GM10266 (cell line): ENCODE measurements around the gene COMMD7.

Experiments used
- DNase-seq: peaks from one replicate; pipeline ENCODE4 v3.0.0; 2012; ENCODE audit errors: extremely low spot score
- TF ChIP-seq, protein P1 (sequence below): IDR thresholded peaks from 2 replicates; pipeline ENCODE4 v1.5.1; 2012; ENCODE audit warnings: mild to moderate bottlenecking, low read depth; ENCODE audit not compliant: control insufficient read depth, insufficient read depth; ENCODE audit errors: missing control alignments

COMMD7 gene

DNA sequence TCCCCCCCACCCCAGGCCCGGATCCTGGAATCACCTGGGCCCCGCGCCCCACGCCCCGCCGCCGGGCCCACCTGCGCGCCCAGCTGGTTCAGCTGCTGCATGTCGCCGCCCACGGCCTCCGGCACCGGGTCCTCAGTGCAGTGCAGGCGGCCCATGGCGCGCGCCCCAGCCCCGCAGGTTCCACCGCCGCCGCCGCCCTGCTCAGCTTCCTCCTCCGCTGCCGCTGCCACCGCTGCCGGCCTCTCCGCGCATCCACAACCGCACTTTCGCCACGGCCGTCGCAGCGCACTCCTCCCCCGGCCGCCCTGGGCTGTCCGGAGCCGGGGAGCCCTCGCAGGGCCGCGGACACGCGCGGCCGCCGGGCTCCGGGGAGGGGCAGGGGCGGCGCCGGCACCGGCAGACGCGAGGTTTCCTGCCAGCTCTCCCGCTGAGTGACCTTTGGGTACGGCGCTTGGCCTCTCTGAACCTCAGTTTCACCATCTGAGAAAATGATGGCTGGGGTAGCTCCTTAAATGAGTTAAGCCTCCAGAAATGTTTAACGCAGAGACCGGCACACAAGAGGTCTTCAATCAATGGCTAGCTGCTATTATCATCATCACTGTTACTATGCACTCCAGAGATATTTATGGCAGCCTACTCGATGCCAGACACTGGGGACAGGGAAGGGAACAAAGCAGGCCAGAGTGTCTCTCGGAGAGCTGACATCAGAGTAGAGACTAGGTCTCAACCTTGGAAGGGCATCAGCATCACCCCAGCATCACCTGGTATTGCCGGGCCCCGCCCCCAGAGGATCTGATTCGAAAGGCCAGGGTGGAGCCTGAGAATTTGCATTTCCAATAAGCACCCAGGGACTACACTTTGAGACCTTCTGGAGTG, at the start of gene COMMD7:
Gene COMMD7 (minus strand): TSS at position 231 of the 876 bp plus-strand sequence. CDS start 76 bp downstream, at position 155.
- peak; percentile 70 for DNase-seq
- TF ChIP-seq, protein P1, sequence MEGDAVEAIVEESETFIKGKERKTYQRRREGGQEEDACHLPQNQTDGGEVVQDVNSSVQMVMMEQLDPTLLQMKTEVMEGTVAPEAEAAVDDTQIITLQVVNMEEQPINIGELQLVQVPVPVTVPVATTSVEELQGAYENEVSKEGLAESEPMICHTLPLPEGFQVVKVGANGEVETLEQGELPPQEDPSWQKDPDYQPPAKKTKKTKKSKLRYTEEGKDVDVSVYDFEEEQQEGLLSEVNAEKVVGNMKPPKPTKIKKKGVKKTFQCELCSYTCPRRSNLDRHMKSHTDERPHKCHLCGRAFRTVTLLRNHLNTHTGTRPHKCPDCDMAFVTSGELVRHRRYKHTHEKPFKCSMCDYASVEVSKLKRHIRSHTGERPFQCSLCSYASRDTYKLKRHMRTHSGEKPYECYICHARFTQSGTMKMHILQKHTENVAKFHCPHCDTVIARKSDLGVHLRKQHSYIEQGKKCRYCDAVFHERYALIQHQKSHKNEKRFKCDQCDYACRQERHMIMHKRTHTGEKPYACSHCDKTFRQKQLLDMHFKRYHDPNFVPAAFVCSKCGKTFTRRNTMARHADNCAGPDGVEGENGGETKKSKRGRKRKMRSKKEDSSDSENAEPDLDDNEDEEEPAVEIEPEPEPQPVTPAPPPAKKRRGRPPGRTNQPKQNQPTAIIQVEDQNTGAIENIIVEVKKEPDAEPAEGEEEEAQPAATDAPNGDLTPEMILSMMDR: no peak

- TF ChIP-seq, protein P1: no peak
- DNase-seq: no peak
Observed at GRCh38 chr20:32792731-32793458, 49.6 kb upstream of the COMMD7 start.

DNA sequence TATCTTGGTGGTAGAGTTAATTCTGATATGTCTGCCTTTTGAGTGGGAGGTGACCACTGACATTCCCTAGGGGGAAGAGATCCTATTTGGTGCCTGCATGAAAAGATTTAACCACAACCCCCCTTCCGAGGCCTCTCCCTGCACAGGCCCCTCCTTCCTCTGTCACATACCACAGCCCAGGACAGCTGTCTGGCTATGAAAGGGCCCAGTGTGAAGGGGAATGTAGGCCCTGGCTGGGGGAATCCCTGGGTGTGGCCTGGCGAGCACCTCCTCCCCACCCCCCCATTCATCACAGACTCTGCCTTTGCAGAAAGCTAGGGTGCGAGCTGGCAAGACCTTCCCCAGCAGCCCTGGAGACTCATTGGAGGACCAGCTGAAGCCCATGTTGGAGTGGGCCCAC, 49.0 kb upstream of the COMMD7 start:
- peak; percentile 77 for DNase-seq
- TF ChIP-seq, protein P1: no peak

DNA sequence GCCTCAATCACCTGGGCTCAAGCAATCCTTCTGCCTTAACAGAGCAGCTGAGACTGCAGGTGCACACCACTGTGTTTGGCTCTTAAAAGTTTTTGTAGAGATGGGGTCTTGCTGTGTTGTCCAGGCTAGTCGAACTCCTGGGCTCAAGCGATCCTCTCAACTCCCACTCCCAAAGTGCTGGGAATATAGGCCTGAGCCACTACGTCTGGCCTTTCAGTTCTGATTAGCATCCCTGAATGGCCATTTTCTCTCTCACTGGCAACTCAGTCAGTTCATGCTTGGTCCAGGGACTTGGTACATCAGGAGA, 47.4 kb upstream of the COMMD7 start:
- no peak for DNase-seq
- TF ChIP-seq, protein P1: no peak

DNA sequence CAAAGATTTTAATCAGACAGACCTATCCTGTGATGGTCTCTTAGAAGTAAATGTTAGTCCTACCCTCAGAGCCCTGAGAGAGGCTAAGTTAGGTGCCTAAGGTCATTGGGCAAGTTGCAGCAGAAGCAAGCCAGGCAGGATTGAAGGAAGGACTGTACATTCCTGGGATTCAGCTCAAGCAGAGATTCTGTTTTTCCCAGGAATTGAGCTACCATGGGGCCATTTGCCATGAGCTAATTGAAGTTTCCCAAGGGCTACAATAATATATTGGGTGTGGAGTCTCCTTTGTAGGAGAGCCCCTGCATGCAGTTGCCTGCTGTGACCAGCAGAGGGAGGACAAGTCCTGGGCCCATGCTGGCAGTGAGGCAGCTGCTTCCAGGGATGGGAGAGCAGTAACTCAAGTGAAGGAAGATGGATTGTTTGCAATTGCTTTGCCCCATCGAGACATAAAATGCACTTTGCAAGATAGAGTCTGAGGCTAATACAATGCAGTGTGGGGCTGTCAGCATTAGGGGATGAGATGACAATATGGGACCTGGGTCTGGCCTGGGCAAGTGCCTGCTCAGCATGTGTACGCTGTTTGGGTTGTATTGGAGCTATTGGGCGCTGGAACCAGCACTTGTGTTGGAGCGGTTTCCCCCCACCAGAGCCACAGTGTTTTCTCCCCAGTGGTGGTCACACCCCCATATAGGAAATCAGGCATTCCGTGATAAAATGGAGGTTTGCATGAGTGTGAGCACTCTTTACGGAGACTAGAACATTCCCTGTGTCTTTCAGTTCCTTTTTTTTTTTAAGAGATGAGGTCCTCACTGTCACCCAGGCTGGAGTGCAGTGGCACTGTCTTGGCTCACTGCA, 46.9 kb upstream of the COMMD7 start:
- DNase-seq: peak; percentile 82
- TF ChIP-seq, protein P1: peak; percentile 99

DNA sequence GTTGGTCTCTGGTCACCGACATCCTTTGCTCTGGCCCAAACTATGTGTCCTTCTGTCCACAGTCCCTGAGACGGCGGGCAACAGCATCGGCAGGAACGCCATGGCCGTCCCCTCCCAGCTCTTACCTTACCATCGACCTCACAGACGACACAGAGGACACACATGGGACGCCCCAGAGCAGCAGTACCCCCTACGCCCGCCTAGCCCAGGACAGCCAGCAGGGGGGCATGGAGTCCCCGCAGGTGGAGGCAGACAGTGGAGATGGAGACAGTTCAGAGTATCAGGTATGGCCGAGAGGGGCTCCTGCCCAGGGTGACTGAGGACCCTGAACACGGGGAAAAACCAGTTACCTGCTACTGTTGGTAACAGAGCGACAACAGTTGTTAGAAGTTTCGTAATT, 43.9 kb upstream of the COMMD7 start:
- DNase-seq: no peak
- TF ChIP-seq, protein P1: no peak
